Lower lobe of right lung (tissue), 2 donors: ENCODE measurements around the gene FRMPD1. TPM values are rescaled to one million over a fixed set of nuclear protein-coding genes. Genes with fewer than 3 reads are reported as not detected.
"Not testable (repeated sequence)": the region's sequence is repeated elsewhere in the genome, so short reads cannot be mapped to it uniquely, and the experiment has no call there.

Experiments used
- ATAC-seq, 2 donors: fragments of 200-7000 bp; cut with Tn5 transposase; one replicate each; pipeline ENCODE4 v1.9.1; 2020 to 2022; ENCODE audit warnings: mild to moderate bottlenecking in 2 of 2, moderate library complexity in 2 of 2
- DNase-seq: peaks from one replicate; pipeline ENCODE4 v3.0.0-alpha.2; 2020
- H3K27ac ChIP-seq: fragments of 200-600 bp; one replicate; pipeline ENCODE4 v1.8.0; 2022
- H3K27me3 ChIP-seq: fragments of 200-600 bp; one replicate; pipeline ENCODE4 v1.8.0; 2022; ENCODE audit warnings: low read depth
- H3K36me3 ChIP-seq: fragments of 200-600 bp; one replicate; pipeline ENCODE4 v1.8.0; 2022; ENCODE audit warnings: mild to moderate bottlenecking
- H3K4me1 ChIP-seq: fragments of 200-600 bp; one replicate; pipeline ENCODE4 v1.8.0; 2022
- H3K4me3 ChIP-seq: fragments of 200-600 bp; one replicate; pipeline ENCODE4 v1.8.0; 2022; ENCODE audit warnings: mild to moderate bottlenecking
- H3K9me3 ChIP-seq: fragments of 200-600 bp; one replicate; pipeline ENCODE4 v1.8.0; 2022
- intact Hi-C: fragments of 100-400 bp; cut with DNase I; formaldehyde crosslinking; loops from one replicate; pipeline ENCODE4 v1.11.0; 2022
- total RNA-seq: library from RNA; stranded (reverse); fragmentation: NEBNext Ultra II Directional; extraction: Animal tissue kit (Norgen Biotek cat#: 25700); gene quantifications from one replicate; pipeline ENCODE4 v1.2.1, GENCODE V29; 2021
- TF ChIP-seq, protein P1 (sequence below): fragments of 200-600 bp; IDR thresholded peaks from one replicate; pipeline ENCODE4 v1.8.0; 2022; ENCODE audit warnings: antibody characterized with exemption, mild to moderate bottlenecking
- donor health status: DM: no; HTN: yes; CAD: no; lungs with severe emphysema.

The FRMPD1 gene
- total RNA-seq, 1 donor from 2014 or later: 0.06 TPM

DNA sequence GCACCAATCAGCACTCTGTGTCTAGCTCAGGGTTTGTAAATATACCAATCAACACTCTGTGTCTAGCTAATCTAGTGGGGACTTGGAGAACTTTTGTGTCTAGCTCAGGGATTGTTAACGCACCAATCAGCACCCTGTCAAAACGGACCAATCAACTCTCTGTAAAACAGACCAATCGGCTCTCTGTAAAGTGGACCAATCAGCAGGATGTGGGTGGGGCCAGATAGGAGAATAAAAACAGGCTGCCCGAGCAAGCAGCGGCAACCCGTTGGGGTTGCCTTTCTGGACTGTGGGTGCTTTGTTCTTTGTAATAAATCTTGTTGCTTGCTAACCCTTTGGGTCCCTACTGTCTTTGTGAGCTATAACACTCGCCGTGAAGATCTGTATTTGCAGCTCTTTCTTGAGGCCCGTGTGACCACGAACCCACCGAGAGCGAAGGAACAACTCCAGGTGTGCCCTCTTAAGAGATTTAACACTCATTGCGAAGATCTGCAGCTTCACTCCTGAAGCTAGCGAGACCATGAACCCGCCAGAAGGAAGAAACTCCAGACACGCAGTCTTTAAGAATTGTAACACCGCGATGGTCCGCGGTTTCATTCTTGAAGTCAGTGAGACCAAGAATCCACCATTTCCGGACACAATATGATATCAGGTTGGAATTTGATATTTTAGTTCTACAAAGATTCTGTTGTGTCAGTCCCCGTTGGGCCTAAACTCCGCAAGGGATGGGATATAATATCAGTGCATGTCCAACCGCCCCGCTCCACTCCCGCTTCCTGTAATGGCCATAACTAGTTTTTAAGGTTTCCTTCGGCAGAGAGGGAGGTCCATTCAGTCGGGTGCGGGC, 102.1 kb downstream of the FRMPD1 start:
- no peak for DNase-seq
- TF ChIP-seq, protein P1, sequence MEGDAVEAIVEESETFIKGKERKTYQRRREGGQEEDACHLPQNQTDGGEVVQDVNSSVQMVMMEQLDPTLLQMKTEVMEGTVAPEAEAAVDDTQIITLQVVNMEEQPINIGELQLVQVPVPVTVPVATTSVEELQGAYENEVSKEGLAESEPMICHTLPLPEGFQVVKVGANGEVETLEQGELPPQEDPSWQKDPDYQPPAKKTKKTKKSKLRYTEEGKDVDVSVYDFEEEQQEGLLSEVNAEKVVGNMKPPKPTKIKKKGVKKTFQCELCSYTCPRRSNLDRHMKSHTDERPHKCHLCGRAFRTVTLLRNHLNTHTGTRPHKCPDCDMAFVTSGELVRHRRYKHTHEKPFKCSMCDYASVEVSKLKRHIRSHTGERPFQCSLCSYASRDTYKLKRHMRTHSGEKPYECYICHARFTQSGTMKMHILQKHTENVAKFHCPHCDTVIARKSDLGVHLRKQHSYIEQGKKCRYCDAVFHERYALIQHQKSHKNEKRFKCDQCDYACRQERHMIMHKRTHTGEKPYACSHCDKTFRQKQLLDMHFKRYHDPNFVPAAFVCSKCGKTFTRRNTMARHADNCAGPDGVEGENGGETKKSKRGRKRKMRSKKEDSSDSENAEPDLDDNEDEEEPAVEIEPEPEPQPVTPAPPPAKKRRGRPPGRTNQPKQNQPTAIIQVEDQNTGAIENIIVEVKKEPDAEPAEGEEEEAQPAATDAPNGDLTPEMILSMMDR: no peak
- H3K9me3 ChIP-seq: no peaks in the 10 kb centered on the region
- no peak for ATAC-seq
- H3K4me1 ChIP-seq: peaks cover 16% of the 10 kb centered on the region
- no peaks in the 10 kb centered on the region for H3K27me3 ChIP-seq
- H3K27ac ChIP-seq: peak overlapping the region; percentile 87
- H3K36me3 ChIP-seq: no peaks in the 10 kb centered on the region
- intact Hi-C loops: no loop called here
- H3K4me3 ChIP-seq: peak overlapping the region; percentile 84

DNA sequence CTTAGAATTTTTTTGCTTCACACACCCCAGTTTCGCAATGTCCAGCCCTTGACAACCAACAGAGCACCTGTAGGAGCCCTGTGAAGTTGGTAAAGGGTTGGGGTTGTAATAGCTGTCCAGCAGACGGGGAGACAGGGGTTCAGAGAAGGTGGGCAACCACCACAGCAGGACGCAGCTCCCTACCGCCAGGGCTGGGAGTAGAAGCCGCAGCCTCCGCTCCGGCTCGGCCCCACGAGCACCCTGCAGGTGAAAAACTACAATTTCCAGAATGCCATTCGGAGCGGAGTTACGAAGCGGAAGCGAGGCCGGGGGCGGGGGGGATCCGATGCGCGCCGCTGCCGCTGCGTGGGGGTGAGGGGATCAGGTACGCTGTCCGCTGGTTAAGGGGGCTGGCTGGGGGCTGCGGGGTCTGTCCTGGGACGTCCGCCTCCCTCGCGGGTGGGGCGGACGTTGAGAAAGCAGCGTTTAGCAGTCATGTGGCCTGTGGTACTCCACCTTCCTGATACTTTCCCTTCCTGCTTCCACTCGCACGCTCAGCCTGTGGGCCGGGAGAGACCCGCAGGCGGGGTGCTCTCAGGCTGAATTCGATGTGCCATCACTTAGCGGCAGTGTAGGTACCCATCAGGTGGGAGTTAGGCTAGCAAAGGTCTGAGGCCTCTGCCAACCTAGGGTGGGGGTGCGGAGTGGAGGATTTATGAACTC, 102.9 kb downstream of the FRMPD1 start, which contains the start of gene TRMT10B:
Gene TRMT10B (plus strand): TSS at position 317 of the 702 bp plus-strand sequence. CDS start 8,127 bp downstream, outside the sequence.
- Histone ChIP-seq H3K4me1 (peaks cover 16% of the 10 kb centered on the region), H3K27me3 (no peaks in the 10 kb centered on the region), H3K4me3 (peak within 1 kb of the TSS; percentile 84), H3K36me3 (no peaks in the 10 kb centered on the region), H3K9me3 (no peaks in the 10 kb centered on the region), H3K27ac (peak within 1 kb of the TSS; percentile 87)
- TF ChIP-seq, protein P1: peak; percentile 8
- ATAC-seq: peak; percentile 93 to 98
- peak; percentile 78 for DNase-seq
- intact Hi-C loops: no loop called here

DNA sequence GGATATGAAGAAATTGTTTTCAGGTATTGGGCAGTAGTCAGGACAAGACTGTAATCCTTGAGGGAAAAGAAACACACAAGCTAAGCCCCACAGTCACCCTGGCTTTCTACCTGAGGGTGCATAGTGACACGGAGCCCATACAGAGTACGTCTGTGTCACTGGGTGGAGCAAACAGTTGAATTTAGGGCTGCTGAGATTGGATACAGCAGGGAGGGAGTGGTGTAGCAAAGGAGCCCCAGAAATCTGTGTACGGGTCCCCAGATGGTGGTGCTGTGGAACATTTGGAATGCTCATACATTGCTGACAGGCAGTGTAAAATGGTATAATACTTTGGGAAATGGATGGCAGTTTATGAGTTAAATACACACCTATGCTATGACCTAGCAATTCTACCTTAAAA, 108.0 kb downstream of the FRMPD1 start:
- Histone ChIP-seq H3K4me1 (peaks cover 16% of the 10 kb centered on the region), H3K4me3 (no peak overlapping the region), H3K27ac (no peak overlapping the region), H3K27me3 (no peaks in the 10 kb centered on the region), H3K36me3 (peaks cover 7% of the 10 kb centered on the region), H3K9me3 (no peaks in the 10 kb centered on the region)
- intact Hi-C loops: no loop called here
- TF ChIP-seq, protein P1: no peak
- DNase-seq (no peak), ATAC-seq (no peak)

DNA sequence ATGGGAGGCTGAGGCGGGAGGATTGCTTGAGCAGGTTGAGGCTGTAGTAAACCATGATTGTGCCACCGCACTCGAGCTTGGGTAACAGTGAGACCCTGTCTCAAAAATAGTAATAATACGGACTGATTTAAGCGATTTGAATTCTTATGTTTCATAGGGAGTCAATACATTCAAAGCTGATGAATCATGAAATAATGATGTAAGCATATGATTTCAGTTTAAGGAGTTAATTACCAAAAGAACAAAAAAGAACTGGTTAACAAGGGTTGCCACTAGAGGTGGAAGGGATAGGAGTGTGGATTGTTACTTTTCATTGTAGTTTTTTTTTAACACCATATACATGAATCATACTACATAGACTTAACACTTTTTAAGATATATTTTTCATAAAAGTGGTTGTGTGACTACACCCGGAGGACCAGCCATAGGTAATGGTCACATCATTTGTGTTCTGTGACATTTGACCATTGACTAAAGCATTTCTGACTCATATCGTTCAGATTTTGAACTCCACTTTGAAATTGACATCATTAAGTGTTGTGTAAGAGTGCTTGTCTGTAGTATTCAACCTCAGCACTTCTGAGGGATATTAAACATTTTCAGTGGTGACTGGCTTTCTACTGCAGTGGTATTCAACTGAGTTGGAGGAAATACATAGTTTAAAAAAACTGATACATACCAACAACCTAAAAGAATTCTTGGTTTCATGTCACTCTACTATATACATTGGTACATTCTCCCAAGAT, 109.8 kb downstream of the FRMPD1 start:
- no peak overlapping the region for H3K4me3 ChIP-seq
- peaks cover under 1% of the 10 kb centered on the region for H3K4me1 ChIP-seq
- H3K27ac ChIP-seq: no peak overlapping the region
- intact Hi-C loops: no loop called here
- TF ChIP-seq, protein P1: no peak
- ATAC-seq (peak; percentile 56 to 86), DNase-seq (no peak)
- peaks cover 18% of the 10 kb centered on the region for H3K36me3 ChIP-seq
- no peaks in the 10 kb centered on the region for H3K9me3 ChIP-seq
- no peaks in the 10 kb centered on the region for H3K27me3 ChIP-seq

DNA sequence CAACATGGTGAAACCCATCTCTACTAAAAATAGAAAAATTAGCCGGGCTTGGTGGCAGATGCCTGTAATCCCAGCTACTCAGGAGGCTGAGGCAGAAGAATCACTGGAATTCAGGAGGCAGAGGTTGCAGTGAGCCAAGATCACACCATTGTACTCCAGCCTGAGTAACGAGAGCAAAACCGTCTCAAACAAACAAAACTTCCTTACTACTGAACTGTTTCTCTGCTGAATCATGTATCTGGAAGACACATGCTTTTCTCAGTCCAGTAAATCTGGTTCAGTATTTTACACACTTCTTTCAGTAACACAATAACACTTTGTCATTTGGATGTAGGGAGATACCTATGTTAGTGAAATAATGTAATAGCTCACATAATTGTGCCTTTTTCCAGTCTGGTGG, 110.8 kb downstream of the FRMPD1 start:
- DNase-seq (no peak), ATAC-seq (no peak)
- Histone ChIP-seq H3K4me3 (no peak overlapping the region), H3K9me3 (no peaks in the 10 kb centered on the region), H3K36me3 (peaks cover 18% of the 10 kb centered on the region), H3K27ac (no peak overlapping the region), H3K4me1 (no peaks in the 10 kb centered on the region), H3K27me3 (no peaks in the 10 kb centered on the region)
- intact Hi-C loops: no loop called here
- TF ChIP-seq, protein P1: no peak

DNA sequence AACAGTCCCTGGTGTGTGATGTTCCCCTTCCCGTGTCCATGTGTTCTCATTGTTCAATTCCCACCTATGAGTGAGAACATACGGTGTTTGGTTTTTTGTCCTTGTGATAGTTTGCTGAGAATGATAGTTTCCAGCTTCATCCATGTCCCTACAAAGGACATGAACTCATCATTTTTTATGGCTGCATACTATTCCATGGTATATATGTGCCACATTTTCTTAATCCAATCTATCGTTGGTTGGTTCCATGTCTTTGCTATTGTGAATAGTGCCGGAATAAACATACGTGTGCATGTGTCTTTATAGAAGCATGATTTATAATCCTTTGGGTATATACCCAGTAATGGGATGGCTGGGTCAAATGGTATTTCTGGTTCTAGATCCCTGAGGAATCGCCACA, 114.5 kb downstream of the FRMPD1 start:
- H3K4me1 ChIP-seq, intact Hi-C loops, H3K27me3 ChIP-seq, DNase-seq, H3K9me3 ChIP-seq, H3K27ac ChIP-seq, H3K4me3 ChIP-seq, ATAC-seq: not testable (repeated sequence)
- H3K36me3 ChIP-seq: peaks cover 30% of the 10 kb centered on the region
